ENCODE data around the gene ZSWIM4. TPM values are rescaled to one million over a fixed set of nuclear protein-coding genes. Genes with fewer than 3 reads are reported as not detected.

The ZSWIM4 gene
- total and polyA plus RNA-seq, 10 of the 15 experiments (the other 5 are each of a cell fraction or from before 2014, with no cell fraction given): 0.73 to 11.1 (median 1.8) TPM; not detected in 2

GRCh38 chr19:13840305-13841085 is 45.3 kb downstream of the ZSWIM4 start:
- ChIA-PET RAD21 (ENCODE audit: unreplicated experiment) (interaction anchor here (0.5 to 4.9 kb wide), 6 partner anchors 12 to 166 kb away, joined by 3 to 68 read pairs (median 3); partner anchors contain the start of genes RFX1 and ZSWIM4), POLR2A (interaction anchor here (1.0 to 7.5 kb wide), 10 partner anchors 7 to 688 kb away, joined by 3 to 85 read pairs (median 5); partner anchors contain the start of gene ZSWIM4), SMC1A (ENCODE audit: uncharacterized antibody, unreplicated experiment) (interaction anchor here (0.9 to 4.2 kb wide), 3 partner anchors 15 to 44 kb away, joined by 3 to 37 read pairs (median 4); no protein-coding TSS in a partner anchor), CTCF (interaction anchor here (1.1 to 7.1 kb wide), 3 partner anchors 19 to 56 kb away, joined by 4 to 51 read pairs (median 5); no protein-coding TSS in a partner anchor)
- Histone ChIP-seq H2AFZ (ENCODE audit: control insufficient read depth, low read depth, low read length) (no peak overlapping the region), H3K4me3 (peak overlapping the region; percentile 92), H3K9me3 (replicated peaks; ENCODE audit: control insufficient read depth, insufficient read depth, low read length) (no peaks in the 10 kb centered on the region), H3K4me1 (ENCODE audit: control insufficient read depth, insufficient read depth, low read length) (peaks cover 57% of the 10 kb centered on the region), H3K27me3 (replicated peaks in 1 of 2; ENCODE audit: control insufficient read depth in 2 of 2, insufficient read depth in 2 of 2, low read length in 1 of 2) (no peaks in the 10 kb centered on the region), H3K27ac (ENCODE audit: control insufficient read depth, insufficient read depth) (peak overlapping the region; percentile 96), H3K79me2 (ENCODE audit: control insufficient read depth, insufficient read depth, low read length) (peaks cover 55% of the 10 kb centered on the region), H3K4me2 (ENCODE audit: control insufficient read depth, insufficient read depth) (peak overlapping the region; percentile 99), H3K36me3 (ENCODE audit: control insufficient read depth in 2 of 2, insufficient read depth in 2 of 2, low read length in 1 of 2) (peaks cover 0 to 3% of the 10 kb centered on the region in 2 experiments; a peak in 1 of 4 replicates), H3K9ac (ENCODE audit: control insufficient read depth, insufficient read depth, low read length) (peak overlapping the region; percentile 94), H4K20me1 (ENCODE audit: control insufficient read depth, insufficient read depth) (no peaks in the 10 kb centered on the region)
- FAIRE-seq: no peak
- intact Hi-C loops (cut with micrococcal nuclease; ENCODE audit: unreplicated experiment) (loop anchor here (10.0 kb wide), 1 partner anchor 686 kb away; the partner anchor contains the start of genes IER2 and STX10), in situ Hi-C loops (cut with MboI) (loop anchor here (10.0 kb wide), 1 partner anchor 686 kb away; the partner anchor contains the start of genes IER2 and STX10)
- DNase-seq (ENCODE audit: low read depth, low spot score): no peak
- peak; percentile 10 for ATAC-seq
- no TSS peak for BruUV-seq (replicated peaks)
- WGBS (ENCODE audit: insufficient coverage, insufficient replicate concordance, low lambda C conversion rate, missing lambda C conversion rate): 2% methylated on average over 23 of the region's 23 CpGs
- TF ChIP-seq NR2C2 (IDR thresholded peaks at IDR 0.05; ENCODE audit: borderline replicate concordance, control insufficient read depth, insufficient read length, low read depth): no peak
- TF ChIP-seq PAX5 (IDR thresholded peaks at IDR 0.05; ENCODE audit: borderline replicate concordance, low read depth, low read length): peak; percentile 80; the same call in 1 of the 2 replicates
- peak; percentile 40 for TF ChIP-seq IKZF1 (conservative IDR thresholded peaks at IDR 0.05)
- no peak for TF ChIP-seq ZBTB11 (CRISPR knock-in tag; IDR thresholded peaks at IDR 0.05)
- TF ChIP-seq DPF2 (IDR thresholded peaks at IDR 0.05): peak; percentile 50; the same call in 1 of the 2 replicates
- no peak for TF ChIP-seq CBFB (IDR thresholded peaks at IDR 0.05; ENCODE audit: low read depth)
- TF ChIP-seq ZNF24 (IDR thresholded peaks at IDR 0.05): no peak
- TF ChIP-seq, protein P1, sequence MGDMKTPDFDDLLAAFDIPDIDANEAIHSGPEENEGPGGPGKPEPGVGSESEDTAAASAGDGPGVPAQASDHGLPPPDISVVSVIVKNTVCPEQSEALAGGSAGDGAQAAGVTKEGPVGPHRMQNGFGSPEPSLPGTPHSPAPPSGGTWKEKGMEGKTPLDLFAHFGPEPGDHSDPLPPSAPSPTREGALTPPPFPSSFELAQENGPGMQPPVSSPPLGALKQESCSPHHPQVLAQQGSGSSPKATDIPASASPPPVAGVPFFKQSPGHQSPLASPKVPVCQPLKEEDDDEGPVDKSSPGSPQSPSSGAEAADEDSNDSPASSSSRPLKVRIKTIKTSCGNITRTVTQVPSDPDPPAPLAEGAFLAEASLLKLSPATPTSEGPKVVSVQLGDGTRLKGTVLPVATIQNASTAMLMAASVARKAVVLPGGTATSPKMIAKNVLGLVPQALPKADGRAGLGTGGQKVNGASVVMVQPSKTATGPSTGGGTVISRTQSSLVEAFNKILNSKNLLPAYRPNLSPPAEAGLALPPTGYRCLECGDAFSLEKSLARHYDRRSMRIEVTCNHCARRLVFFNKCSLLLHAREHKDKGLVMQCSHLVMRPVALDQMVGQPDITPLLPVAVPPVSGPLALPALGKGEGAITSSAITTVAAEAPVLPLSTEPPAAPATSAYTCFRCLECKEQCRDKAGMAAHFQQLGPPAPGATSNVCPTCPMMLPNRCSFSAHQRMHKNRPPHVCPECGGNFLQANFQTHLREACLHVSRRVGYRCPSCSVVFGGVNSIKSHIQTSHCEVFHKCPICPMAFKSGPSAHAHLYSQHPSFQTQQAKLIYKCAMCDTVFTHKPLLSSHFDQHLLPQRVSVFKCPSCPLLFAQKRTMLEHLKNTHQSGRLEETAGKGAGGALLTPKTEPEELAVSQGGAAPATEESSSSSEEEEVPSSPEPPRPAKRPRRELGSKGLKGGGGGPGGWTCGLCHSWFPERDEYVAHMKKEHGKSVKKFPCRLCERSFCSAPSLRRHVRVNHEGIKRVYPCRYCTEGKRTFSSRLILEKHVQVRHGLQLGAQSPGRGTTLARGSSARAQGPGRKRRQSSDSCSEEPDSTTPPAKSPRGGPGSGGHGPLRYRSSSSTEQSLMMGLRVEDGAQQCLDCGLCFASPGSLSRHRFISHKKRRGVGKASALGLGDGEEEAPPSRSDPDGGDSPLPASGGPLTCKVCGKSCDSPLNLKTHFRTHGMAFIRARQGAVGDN (IDR thresholded peaks at IDR 0.05): peak; percentile 62
- TF ChIP-seq JUND (IDR thresholded peaks at IDR 0.05; ENCODE audit: low read depth, low read length): no peak
- no peak for TF ChIP-seq RELA (IDR thresholded peaks at IDR 0.05; ENCODE audit: borderline replicate concordance, partially characterized antibody)
- no peak for TF ChIP-seq RBBP5 (conservative IDR thresholded peaks at IDR 0.05)
- TF ChIP-seq BCL3 (IDR thresholded peaks at IDR 0.05; ENCODE audit: borderline replicate concordance, insufficient read depth, low read depth, low read length, poor library complexity, severe bottlenecking): no peak
- no peak for TF ChIP-seq ZNF274 (IDR thresholded peaks at IDR 0.05; ENCODE audit: insufficient read depth, insufficient read length)
- TF ChIP-seq SMC3 (IDR thresholded peaks at IDR 0.05; ENCODE audit: borderline replicate concordance, low read length): no peak

All from GM12878 (cell line).